ENCODE results near the gene EIPR1. TPM values are rescaled to one million over a fixed set of nuclear protein-coding genes. Genes with fewer than 3 reads are reported as not detected.
A peak's percentile ranks its signal among the peaks of the same experiment; 100 is the strongest.

Gene EIPR1
- total RNA-seq, 4 donors from 2014 or later: 24.9 to 46.2 (median 36.3) TPM

DNA sequence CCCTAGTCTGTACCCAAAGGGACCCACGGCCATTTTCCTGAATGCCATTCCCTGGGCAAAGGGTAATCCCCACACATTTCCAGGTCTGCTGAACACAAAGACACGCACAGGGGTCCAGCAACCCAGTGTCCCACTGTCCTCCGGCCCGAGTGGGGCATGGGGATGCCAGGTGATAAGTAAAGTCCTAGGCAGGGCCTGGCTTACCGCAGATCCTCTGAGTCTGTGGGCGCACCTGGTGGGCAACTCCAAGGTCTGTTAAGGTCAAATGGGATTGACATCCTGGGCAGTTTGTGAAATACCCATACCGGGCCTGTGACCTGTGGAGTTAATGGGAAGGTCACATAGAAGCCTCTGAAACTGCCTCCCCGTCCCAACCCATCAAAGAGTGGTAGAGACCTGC lies 116.1 kb downstream of the EIPR1 start:
- Histone ChIP-seq H3K4me3 (no peak overlapping the region), H3K36me3 (peaks cover 0 to 25% (median 0%) of the 10 kb centered on the region in 3 donors), H3K27me3 (no peaks in the 10 kb centered on the region), H3K9me3 (no peaks in the 10 kb centered on the region), H3K4me1 (no peaks in the 10 kb centered on the region), H3K27ac (no peak overlapping the region)
- 96 to 98% methylated on average over 3 to 8 of the region's 8 CpGs for WGBS, 2 donors
- TF ChIP-seq, protein P1, sequence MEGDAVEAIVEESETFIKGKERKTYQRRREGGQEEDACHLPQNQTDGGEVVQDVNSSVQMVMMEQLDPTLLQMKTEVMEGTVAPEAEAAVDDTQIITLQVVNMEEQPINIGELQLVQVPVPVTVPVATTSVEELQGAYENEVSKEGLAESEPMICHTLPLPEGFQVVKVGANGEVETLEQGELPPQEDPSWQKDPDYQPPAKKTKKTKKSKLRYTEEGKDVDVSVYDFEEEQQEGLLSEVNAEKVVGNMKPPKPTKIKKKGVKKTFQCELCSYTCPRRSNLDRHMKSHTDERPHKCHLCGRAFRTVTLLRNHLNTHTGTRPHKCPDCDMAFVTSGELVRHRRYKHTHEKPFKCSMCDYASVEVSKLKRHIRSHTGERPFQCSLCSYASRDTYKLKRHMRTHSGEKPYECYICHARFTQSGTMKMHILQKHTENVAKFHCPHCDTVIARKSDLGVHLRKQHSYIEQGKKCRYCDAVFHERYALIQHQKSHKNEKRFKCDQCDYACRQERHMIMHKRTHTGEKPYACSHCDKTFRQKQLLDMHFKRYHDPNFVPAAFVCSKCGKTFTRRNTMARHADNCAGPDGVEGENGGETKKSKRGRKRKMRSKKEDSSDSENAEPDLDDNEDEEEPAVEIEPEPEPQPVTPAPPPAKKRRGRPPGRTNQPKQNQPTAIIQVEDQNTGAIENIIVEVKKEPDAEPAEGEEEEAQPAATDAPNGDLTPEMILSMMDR (IDR thresholded peaks at IDR 0.05): no peak
- TF ChIP-seq POLR2A (IDR thresholded peaks at IDR 0.05): no peak
- no peak for TF ChIP-seq EP300 (IDR thresholded peaks at IDR 0.05)
- DNase-seq (ENCODE audit: low spot score in 2 of 2): no peak

DNA sequence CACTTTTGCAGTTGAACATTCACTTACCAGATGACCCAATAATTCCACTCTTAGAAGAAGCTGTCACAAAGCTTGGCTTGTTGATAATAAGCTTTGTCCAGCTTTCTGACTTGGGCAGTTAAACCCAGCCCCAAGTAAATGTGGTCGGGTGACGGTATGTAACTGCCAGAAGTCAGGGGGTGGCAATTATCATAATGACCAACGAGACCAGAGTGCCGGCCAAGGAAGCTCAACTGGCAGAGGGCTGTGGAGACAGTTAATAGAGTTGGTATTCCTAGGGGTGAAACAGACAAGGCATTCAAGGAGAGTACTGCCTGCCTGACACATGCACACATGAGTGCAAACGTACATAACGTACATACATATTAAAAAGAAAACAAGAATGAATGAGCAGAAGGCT lies 116.7 kb downstream of the EIPR1 start:
- 58 to 59% methylated on average over 6 of the region's 6 CpGs for WGBS, 2 donors
- H3K4me1 ChIP-seq: no peaks in the 10 kb centered on the region
- peak overlapping the region in 1 of 4 donors; percentile 4 for H3K27ac ChIP-seq
- H3K4me3 ChIP-seq: no peak overlapping the region
- no peak for DNase-seq (ENCODE audit: low spot score in 2 of 2)
- TF ChIP-seq EP300 (IDR thresholded peaks at IDR 0.05): no peak
- no peak for TF ChIP-seq POLR2A (IDR thresholded peaks at IDR 0.05)
- TF ChIP-seq, protein P1 (IDR thresholded peaks at IDR 0.05): no peak
- H3K27me3 ChIP-seq: no peaks in the 10 kb centered on the region
- H3K36me3 ChIP-seq: peaks cover 0 to 30% (median 0%) of the 10 kb centered on the region in 3 donors
- no peaks in the 10 kb centered on the region for H3K9me3 ChIP-seq

DNA sequence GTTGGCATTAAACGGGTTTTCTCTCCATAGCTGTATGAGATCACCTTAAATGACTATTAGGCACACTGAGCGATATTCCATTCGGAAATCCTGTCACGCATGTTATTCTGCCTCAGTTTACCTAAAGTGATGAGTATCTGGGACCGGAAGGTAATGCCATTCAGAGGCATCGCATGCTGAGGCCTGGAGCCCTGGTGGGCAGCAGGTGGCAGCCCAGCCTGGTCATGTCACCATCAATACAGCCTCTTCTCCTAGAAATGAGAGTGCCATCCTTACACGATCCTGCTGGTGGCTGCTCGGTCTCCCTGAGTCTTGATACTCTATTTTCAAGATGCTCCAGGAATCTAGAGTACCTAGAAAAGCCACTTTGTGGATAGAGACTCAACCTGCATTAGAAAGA lies 119.8 kb downstream of the EIPR1 start:
- no peaks in the 10 kb centered on the region for H3K27me3 ChIP-seq
- no peak overlapping the region for H3K4me3 ChIP-seq
- H3K4me1 ChIP-seq: no peaks in the 10 kb centered on the region
- DNase-seq (ENCODE audit: low spot score in 2 of 2): no peak
- no peak overlapping the region for H3K27ac ChIP-seq
- 93 to 96% methylated on average over 8 of the region's 8 CpGs for WGBS, 2 donors
- peaks cover 0 to 49% (median 0%) of the 10 kb centered on the region in 3 donors for H3K36me3 ChIP-seq
- no peak for TF ChIP-seq POLR2A (IDR thresholded peaks at IDR 0.05)
- no peak for TF ChIP-seq EP300 (IDR thresholded peaks at IDR 0.05)
- TF ChIP-seq, protein P1 (IDR thresholded peaks at IDR 0.05): no peak
- H3K9me3 ChIP-seq: no peaks in the 10 kb centered on the region

DNA sequence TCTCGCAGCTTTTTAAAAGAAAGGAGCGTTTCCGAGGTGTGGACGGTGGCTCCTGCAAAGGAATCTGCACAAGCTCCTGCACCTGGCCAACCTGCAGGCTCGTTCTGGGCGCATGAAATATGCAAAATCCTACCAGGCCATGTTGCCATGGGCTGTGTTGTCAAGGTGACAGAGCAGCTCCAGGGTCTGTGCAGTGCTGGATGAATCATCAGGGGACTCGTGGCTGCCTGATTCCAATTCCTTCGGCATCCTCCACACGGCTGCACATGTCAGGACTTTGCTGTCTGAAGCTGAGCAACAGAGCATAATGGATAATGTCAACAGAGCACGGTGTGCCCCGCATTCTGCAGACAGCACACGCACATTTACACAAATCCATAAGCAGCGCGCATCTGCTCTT lies 120.5 kb downstream of the EIPR1 start:
- no peak for TF ChIP-seq POLR2A (IDR thresholded peaks at IDR 0.05)
- TF ChIP-seq EP300 (IDR thresholded peaks at IDR 0.05): no peak
- TF ChIP-seq, protein P1 (IDR thresholded peaks at IDR 0.05): no peak
- Histone ChIP-seq H3K36me3 (peaks cover 0 to 49% (median 0%) of the 10 kb centered on the region in 3 donors), H3K4me1 (no peaks in the 10 kb centered on the region), H3K9me3 (peaks cover 0 to under 1% (median 0%) of the 10 kb centered on the region in 4 donors), H3K4me3 (no peak overlapping the region), H3K27me3 (no peaks in the 10 kb centered on the region), H3K27ac (no peak overlapping the region)
- 81 to 82% methylated on average over 14 of the region's 14 CpGs for WGBS, 2 donors
- no peak for DNase-seq (ENCODE audit: low spot score in 2 of 2)

DNA sequence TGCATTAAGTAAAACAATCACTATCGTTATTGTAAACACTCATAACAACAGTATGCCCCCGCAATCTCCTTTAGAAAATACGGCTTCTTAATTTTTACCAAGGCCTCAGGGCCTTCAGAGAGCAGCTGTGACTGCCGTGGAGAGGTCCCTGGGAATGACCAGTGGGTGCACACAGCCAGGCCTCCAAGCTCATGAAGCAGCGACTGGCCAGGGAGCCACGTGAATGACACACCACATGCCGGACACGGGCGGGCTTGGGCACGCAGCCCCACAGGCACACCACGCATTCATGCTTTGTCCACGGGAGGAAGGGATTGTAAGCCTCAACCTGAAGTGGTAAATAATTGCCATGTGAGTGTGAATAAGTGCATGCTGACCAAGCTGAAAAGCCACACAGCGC lies 121.0 kb downstream of the EIPR1 start:
- no peaks in the 10 kb centered on the region for H3K4me1 ChIP-seq
- WGBS, 2 donors: 93 to 94% methylated on average over 12 to 13 of the region's 13 CpGs
- no peak for TF ChIP-seq POLR2A (IDR thresholded peaks at IDR 0.05)
- no peak for TF ChIP-seq EP300 (IDR thresholded peaks at IDR 0.05)
- TF ChIP-seq, protein P1 (IDR thresholded peaks at IDR 0.05): no peak
- H3K27me3 ChIP-seq: no peaks in the 10 kb centered on the region
- H3K9me3 ChIP-seq: peaks cover 0 to 5% (median 0%) of the 10 kb centered on the region in 4 donors
- no peak overlapping the region for H3K27ac ChIP-seq
- peaks cover 0 to 54% (median 0%) of the 10 kb centered on the region in 3 donors for H3K36me3 ChIP-seq
- no peak for DNase-seq (ENCODE audit: low spot score in 2 of 2)
- no peak overlapping the region for H3K4me3 ChIP-seq
